ENCODE results near the gene PAFAH2.

The PAFAH2 gene

GRCh38 chr1:26019641-26020315, 21.9 kb upstream of the PAFAH2 start:
- Histone ChIP-seq H3K4me1 (ENCODE audit: control insufficient read depth, insufficient read depth, low read length) (no peaks in the 10 kb centered on the region), H3K4me3 (ENCODE audit: low read depth, low read length) (no peak overlapping the region), H3K36me3 (ENCODE audit: control insufficient read depth in 2 of 2, insufficient read depth in 1 of 2, low read length in 2 of 2) (no peaks in the 10 kb centered on the region), H3K9me3 (ENCODE audit: control insufficient read depth, insufficient read depth, low read depth, low read length) (no peaks in the 10 kb centered on the region), H3K27ac (ENCODE audit: extremely low read depth, low read depth, low read length) (no peak overlapping the region)
- ChIA-PET POLR2A (no interaction called here), CTCF (interaction anchor here (0.8 to 1.3 kb wide), 4 partner anchors 15 to 124 kb away, joined by 3 to 5 read pairs (median 4); no protein-coding TSS in a partner anchor)
- no peak for TF ChIP-seq ZNF133 (tag by site-specific recombination; IDR thresholded peaks at IDR 0.05)
- TF ChIP-seq ZNF223 (tag by site-specific recombination; IDR thresholded peaks at IDR 0.05), result no peak
- no peak for TF ChIP-seq SP7 (tag by site-specific recombination; IDR thresholded peaks at IDR 0.05)
- TF ChIP-seq, protein P1, sequence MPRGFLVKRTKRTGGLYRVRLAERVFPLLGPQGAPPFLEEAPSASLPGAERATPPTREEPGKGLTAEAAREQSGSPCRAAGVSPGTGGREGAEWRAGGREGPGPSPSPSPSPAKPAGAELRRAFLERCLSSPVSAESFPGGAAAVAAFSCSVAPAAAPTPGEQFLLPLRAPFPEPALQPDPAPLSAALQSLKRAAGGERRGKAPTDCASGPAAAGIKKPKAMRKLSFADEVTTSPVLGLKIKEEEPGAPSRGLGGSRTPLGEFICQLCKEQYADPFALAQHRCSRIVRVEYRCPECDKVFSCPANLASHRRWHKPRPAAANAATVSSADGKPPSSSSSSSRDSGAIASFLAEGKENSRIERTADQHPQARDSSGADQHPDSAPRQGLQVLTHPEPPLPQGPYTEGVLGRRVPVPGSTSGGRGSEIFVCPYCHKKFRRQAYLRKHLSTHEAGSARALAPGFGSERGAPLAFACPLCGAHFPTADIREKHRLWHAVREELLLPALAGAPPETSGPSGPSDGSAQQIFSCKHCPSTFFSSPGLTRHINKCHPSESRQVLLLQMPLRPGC (tag by site-specific recombination; IDR thresholded peaks at IDR 0.05), result no peak
- TF ChIP-seq ZNF214 (tag by site-specific recombination; IDR thresholded peaks at IDR 0.05; ENCODE audit: borderline replicate concordance), result no peak
- TF ChIP-seq ZNF341 (tag by site-specific recombination; IDR thresholded peaks at IDR 0.05; ENCODE audit: low read depth), result no peak
- TF ChIP-seq KLF8 (tag by site-specific recombination; IDR thresholded peaks at IDR 0.05), result no peak
- TF ChIP-seq, protein P2, sequence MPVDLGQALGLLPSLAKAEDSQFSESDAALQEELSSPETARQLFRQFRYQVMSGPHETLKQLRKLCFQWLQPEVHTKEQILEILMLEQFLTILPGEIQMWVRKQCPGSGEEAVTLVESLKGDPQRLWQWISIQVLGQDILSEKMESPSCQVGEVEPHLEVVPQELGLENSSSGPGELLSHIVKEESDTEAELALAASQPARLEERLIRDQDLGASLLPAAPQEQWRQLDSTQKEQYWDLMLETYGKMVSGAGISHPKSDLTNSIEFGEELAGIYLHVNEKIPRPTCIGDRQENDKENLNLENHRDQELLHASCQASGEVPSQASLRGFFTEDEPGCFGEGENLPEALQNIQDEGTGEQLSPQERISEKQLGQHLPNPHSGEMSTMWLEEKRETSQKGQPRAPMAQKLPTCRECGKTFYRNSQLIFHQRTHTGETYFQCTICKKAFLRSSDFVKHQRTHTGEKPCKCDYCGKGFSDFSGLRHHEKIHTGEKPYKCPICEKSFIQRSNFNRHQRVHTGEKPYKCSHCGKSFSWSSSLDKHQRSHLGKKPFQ (tag by site-specific recombination; IDR thresholded peaks at IDR 0.05), result no peak
- TF ChIP-seq ZNF529 (tag by site-specific recombination; IDR thresholded peaks at IDR 0.05; ENCODE audit: insufficient replicate concordance), result no peak
- TF ChIP-seq ZNF776 (tag by site-specific recombination; IDR thresholded peaks at IDR 0.05; ENCODE audit: borderline replicate concordance), result no peak
- no peak for TF ChIP-seq ZSCAN23 (tag by site-specific recombination; IDR thresholded peaks at IDR 0.05)
- TF ChIP-seq ZNF626 (tag by site-specific recombination; IDR thresholded peaks at IDR 0.05), result no peak
- no peak for TF ChIP-seq ZNF658 (tag by site-specific recombination; IDR thresholded peaks at IDR 0.05)
- TF ChIP-seq ZNF600 (tag by site-specific recombination; IDR thresholded peaks at IDR 0.05), result no peak
- TF ChIP-seq SP3 (tag by site-specific recombination; IDR thresholded peaks at IDR 0.05), result no peak
- no peak for TF ChIP-seq ZEB2 (tag by site-specific recombination; IDR thresholded peaks at IDR 0.05)
- no peak for TF ChIP-seq ZNF394 (tag by site-specific recombination; IDR thresholded peaks at IDR 0.05; ENCODE audit: borderline replicate concordance)
- no peak for TF ChIP-seq KLF10 (tag by site-specific recombination; IDR thresholded peaks at IDR 0.05)

GRCh38 chr1:26017606-26018005, 19.7 kb upstream of the PAFAH2 start:
- TF ChIP-seq SCRT2 (tag by site-specific recombination; IDR thresholded peaks at IDR 0.05) (peak; percentile 61; the same call in 1 of the 2 replicates), ZNF335 (tag by site-specific recombination; conservative IDR thresholded peaks at IDR 0.05) (no peak), ZBTB11 (tag by site-specific recombination; conservative IDR thresholded peaks at IDR 0.05; ENCODE audit: low read depth) (no peak), ZNF792 (tag by site-specific recombination; IDR thresholded peaks at IDR 0.05) (no peak), ZNF626 (tag by site-specific recombination; IDR thresholded peaks at IDR 0.05) (no peak)
- TF ChIP-seq, protein P3, sequence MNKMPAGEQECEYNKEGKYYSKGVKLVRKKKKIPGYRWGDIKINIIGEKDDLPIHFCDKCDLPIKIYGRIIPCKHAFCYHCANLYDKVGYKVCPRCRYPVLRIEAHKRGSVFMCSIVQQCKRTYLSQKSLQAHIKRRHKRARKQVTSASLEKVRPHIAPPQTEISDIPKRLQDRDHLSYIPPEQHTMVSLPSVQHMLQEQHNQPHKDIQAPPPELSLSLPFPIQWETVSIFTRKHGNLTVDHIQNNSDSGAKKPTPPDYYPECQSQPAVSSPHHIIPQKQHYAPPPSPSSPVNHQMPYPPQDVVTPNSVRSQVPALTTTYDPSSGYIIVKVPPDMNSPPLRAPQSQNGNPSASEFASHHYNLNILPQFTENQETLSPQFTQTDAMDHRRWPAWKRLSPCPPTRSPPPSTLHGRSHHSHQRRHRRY (tag by site-specific recombination; IDR thresholded peaks at IDR 0.05), result no peak
- no peaks in the 10 kb centered on the region for H3K9me3 ChIP-seq (ENCODE audit: control insufficient read depth, insufficient read depth, low read depth, low read length)
- no peak overlapping the region for H3K27ac ChIP-seq (ENCODE audit: extremely low read depth, low read depth, low read length)
- CTCF ChIA-PET, result interaction anchor here (0.6 to 0.7 kb wide), 2 partner anchors 13 to 499 kb away, joined by 3 read pairs; no protein-coding TSS in a partner anchor
- no peaks in the 10 kb centered on the region for H3K36me3 ChIP-seq (ENCODE audit: control insufficient read depth in 2 of 2, insufficient read depth in 1 of 2, low read length in 2 of 2)
- H3K4me1 ChIP-seq (ENCODE audit: control insufficient read depth, insufficient read depth, low read length), result no peaks in the 10 kb centered on the region
- no peak overlapping the region for H3K4me3 ChIP-seq (ENCODE audit: low read depth, low read length)
- POLR2A ChIA-PET, result no interaction called here
